T-helper 17 cell (primary cell): Measurements from ENCODE around the gene PFN1. TPM values are rescaled to one million over a fixed set of nuclear protein-coding genes. Genes with fewer than 3 reads are reported as not detected.
A peak's percentile ranks its signal among the peaks of the same experiment; 100 is the strongest.

Experiments
- ATAC-seq: fragments of 150-1000 bp; cut with Tn5 transposase; 2 replicates; pipeline ENCODE4 v1.10.0; 2021; ENCODE audit warnings: mild to moderate bottlenecking, moderate library complexity
- DNase-seq, 3 donors: peaks; one replicate each; pipeline versions ENCODE4 v3.0.0 to v3.0.0-alpha.2; 2020 to 2021
- H3K9me3 ChIP-seq: one replicate; pipeline ENCODE4 v1.7.0; 2013; ENCODE audit warnings: low read length, mild to moderate bottlenecking; ENCODE audit not compliant: control insufficient read depth, poor library complexity, severe bottlenecking
- H3K27ac Mint-ChIP-seq: one replicate; pipeline ENCODE4 v1.8.0; 2022; ENCODE audit warnings: mild to moderate bottlenecking, moderate library complexity, mixed read lengths
- H3K27me3 Mint-ChIP-seq: one replicate; pipeline ENCODE4 v1.8.0; 2022; ENCODE audit warnings: mixed read lengths
- H3K36me3 Mint-ChIP-seq: one replicate; pipeline ENCODE4 v1.8.0; 2022; ENCODE audit warnings: low read depth, mixed read lengths
- H3K4me1 Mint-ChIP-seq: one replicate; pipeline ENCODE4 v1.8.0; 2022; ENCODE audit warnings: mild to moderate bottlenecking, mixed read lengths
- H3K4me3 Mint-ChIP-seq: one replicate; pipeline ENCODE4 v1.8.0; 2022; ENCODE audit warnings: mild to moderate bottlenecking, moderate library complexity, mixed read lengths
- total RNA-seq, 4 donors: library from RNA in 2 of 4; stranded (reverse) in 2 of 4; gene quantifications; one replicate each; pipeline ENCODE4 v1.2.3 and lab custom pipeline; 2022 to 2026

PFN1 gene
- total RNA-seq, 2 donors from 2014 or later: 686 to 710 TPM

GRCh38 chr17:4898927-4899326, 49.4 kb downstream of the PFN1 start:
- no peaks in the 10 kb centered on the region for H3K27me3 Mint-ChIP-seq
- H3K9me3 ChIP-seq: no peaks in the 10 kb centered on the region
- H3K4me1 Mint-ChIP-seq: peaks cover 31% of the 10 kb centered on the region
- H3K27ac Mint-ChIP-seq: peak overlapping the region; percentile 92
- H3K36me3 Mint-ChIP-seq: no peaks in the 10 kb centered on the region
- ATAC-seq (peak; percentile 3), DNase-seq (no peak)
- peak overlapping the region; percentile 93 for H3K4me3 Mint-ChIP-seq

DNA sequence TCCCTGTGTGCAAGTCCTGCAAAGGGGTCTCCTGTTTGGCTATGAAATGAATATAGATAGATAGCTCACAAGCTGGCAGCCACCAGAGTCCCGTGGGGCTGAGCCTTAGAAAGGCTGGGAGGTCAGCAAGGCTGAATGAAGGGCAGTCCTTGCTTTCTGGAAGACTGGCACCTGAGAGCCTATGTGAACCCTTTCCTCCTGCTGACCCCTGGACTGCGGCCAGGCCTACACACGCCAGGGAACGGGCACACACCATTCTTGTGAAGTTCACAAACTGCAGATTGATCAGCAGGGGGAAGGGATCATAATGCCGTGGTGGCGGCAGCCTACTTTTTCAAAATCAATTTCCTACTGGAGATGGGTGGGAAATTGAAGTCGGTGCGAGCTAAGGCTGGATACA, 50.0 kb downstream of the PFN1 start:
- peak overlapping the region; percentile 79 for H3K4me3 Mint-ChIP-seq
- no peaks in the 10 kb centered on the region for H3K36me3 Mint-ChIP-seq
- peak overlapping the region; percentile 39 for H3K27ac Mint-ChIP-seq
- peaks cover 27% of the 10 kb centered on the region for H3K4me1 Mint-ChIP-seq
- DNase-seq (no peak), ATAC-seq (no peak)
- no peaks in the 10 kb centered on the region for H3K27me3 Mint-ChIP-seq
- no peaks in the 10 kb centered on the region for H3K9me3 ChIP-seq

- ATAC-seq (no peak), DNase-seq (no peak)
- Mint-ChIP-seq H3K27me3 (no peaks in the 10 kb centered on the region), H3K4me1 (peaks cover 21% of the 10 kb centered on the region), H3K27ac (peak overlapping the region; percentile 39), H3K36me3 (no peaks in the 10 kb centered on the region), H3K4me3 (peak overlapping the region; percentile 79)
- no peaks in the 10 kb centered on the region for H3K9me3 ChIP-seq
These were observed 50.5 kb downstream of the PFN1 start for GRCh38 chr17:4897785-4898184.

GRCh38 chr17:4897198-4897687, 51.1 kb downstream of the PFN1 start:
- H3K9me3 ChIP-seq: no peaks in the 10 kb centered on the region
- no peak overlapping the region for H3K27ac Mint-ChIP-seq
- no peak for ATAC-seq
- H3K4me1 Mint-ChIP-seq: peaks cover 16% of the 10 kb centered on the region
- no peaks in the 10 kb centered on the region for H3K36me3 Mint-ChIP-seq
- no peaks in the 10 kb centered on the region for H3K27me3 Mint-ChIP-seq
- DNase-seq: no peak
- H3K4me3 Mint-ChIP-seq: no peak overlapping the region

- peaks cover 16% of the 10 kb centered on the region for H3K4me1 Mint-ChIP-seq
- no peak for ATAC-seq
- H3K27me3 Mint-ChIP-seq: no peaks in the 10 kb centered on the region
- H3K36me3 Mint-ChIP-seq: no peaks in the 10 kb centered on the region
- H3K27ac Mint-ChIP-seq: no peak overlapping the region
- H3K4me3 Mint-ChIP-seq: no peak overlapping the region
- no peak for DNase-seq
- no peaks in the 10 kb centered on the region for H3K9me3 ChIP-seq
These were observed 51.8 kb downstream of the PFN1 start for GRCh38 chr17:4896332-4897197.

DNA sequence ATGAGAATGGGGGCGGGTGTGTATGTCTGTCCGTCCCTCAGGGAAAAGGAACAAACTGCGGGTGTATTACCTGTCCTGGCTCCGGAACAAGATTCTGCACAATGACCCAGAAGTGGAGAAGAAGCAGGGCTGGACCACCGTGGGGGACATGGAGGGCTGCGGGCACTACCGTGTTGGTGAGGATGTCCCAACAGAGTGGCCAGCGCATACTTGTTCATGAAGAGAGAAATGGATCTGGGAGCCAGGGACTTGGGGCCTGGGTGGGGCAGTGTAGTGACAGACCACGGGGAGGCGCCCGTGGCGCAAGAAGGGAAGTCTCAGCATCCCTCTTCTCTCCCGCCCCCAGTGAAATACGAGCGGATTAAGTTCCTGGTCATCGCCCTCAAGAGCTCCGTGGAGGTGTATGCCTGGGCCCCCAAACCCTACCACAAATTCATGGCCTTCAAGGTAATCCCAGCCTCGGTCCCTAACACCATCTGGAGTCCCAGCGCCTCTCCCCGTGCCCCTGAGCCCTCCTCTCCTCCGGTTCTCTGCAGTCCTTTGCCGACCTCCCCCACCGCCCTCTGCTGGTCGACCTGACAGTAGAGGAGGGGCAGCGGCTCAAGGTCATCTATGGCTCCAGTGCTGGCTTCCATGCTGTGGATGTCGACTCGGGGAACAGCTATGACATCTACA, 52.5 kb downstream of the PFN1 start:
- Mint-ChIP-seq H3K36me3 (no peaks in the 10 kb centered on the region), H3K27me3 (no peaks in the 10 kb centered on the region), H3K4me1 (peaks cover 12% of the 10 kb centered on the region), H3K27ac (no peak overlapping the region), H3K4me3 (no peak overlapping the region)
- no peaks in the 10 kb centered on the region for H3K9me3 ChIP-seq
- no peak for ATAC-seq
- no peak for DNase-seq

Other genes with a start within 250 kb of the PFN1 start
- 10 to 100 TPM; 38.0 to 44.9 TPM for gene PELP1, start 244.4 kb downstream of the PFN1 start, total RNA-seq
- 100 to 1,000 TPM; 220 to 255 TPM for gene ARRB2, start 237.9 kb downstream of the PFN1 start, total RNA-seq
- 1 to 10 TPM; 5.9 to 9.3 TPM for gene MED11, start 217.1 kb downstream of the PFN1 start, total RNA-seq
- gene ZMYND15, start 208.7 kb downstream of the PFN1 start, total RNA-seq: 1 to 10 TPM; 1.0 to 1.6 TPM
- gene CXCL16, start 208.6 kb downstream of the PFN1 start, total RNA-seq: 10 to 100 TPM; 10.3 to 15.3 TPM
- gene TM4SF5, start 176.6 kb downstream of the PFN1 start, total RNA-seq: not detected
- not detected for gene VMO1, start 162.2 kb downstream of the PFN1 start, total RNA-seq
- under 1 TPM in 1 of 2 donors, not detected in 1; 0.34 TPM for gene GLTPD2, start 159.6 kb downstream of the PFN1 start, total RNA-seq
- gene PSMB6, start 152.4 kb downstream of the PFN1 start, total RNA-seq: 10 to 100 TPM; 54.3 to 59.7 TPM
- 10 to 100 TPM; 30.6 to 32.8 TPM for gene PLD2, start 141.4 kb downstream of the PFN1 start, total RNA-seq
- gene MINK1, start 115.2 kb downstream of the PFN1 start, total RNA-seq: 100 to 1,000 TPM; 188 to 263 TPM
- gene C17orf107, start 49.0 kb downstream of the PFN1 start, total RNA-seq: 10 to 100 TPM; 10.7 to 12.8 TPM
- 1 to 10 TPM; 1.1 to 1.6 TPM for gene CHRNE, start 45.4 kb downstream of the PFN1 start, total RNA-seq
- 10 to 100 TPM in 1 of 2 donors, 1 to 10 TPM in 1; 1.6 to 22.9 TPM for gene GP1BA, start 16.3 kb downstream of the PFN1 start, total RNA-seq
- 10 to 100 TPM; 26.2 to 26.4 TPM for gene SLC25A11, start 8.5 kb downstream of the PFN1 start, total RNA-seq
- gene RNF167, start 8.3 kb downstream of the PFN1 start, total RNA-seq: 10 to 100 TPM; 95.5 to 99.0 TPM
- 10 to 100 TPM; 17.2 to 17.6 TPM for gene ENO3, start 2.6 kb upstream of the PFN1 start, total RNA-seq
- 10 to 100 TPM; 39.0 to 48.4 TPM for gene SPAG7, start 19.3 kb upstream of the PFN1 start, total RNA-seq
- gene CAMTA2, start 39.1 kb upstream of the PFN1 start, total RNA-seq: 10 to 100 TPM; 59.9 to 63.5 TPM
- gene INCA1, start 49.0 kb upstream of the PFN1 start, total RNA-seq: not detected
- 10 to 100 TPM; 15.4 to 19.3 TPM for gene KIF1C, start 49.4 kb upstream of the PFN1 start, total RNA-seq
- gene SLC52A1, start 86.9 kb upstream of the PFN1 start, total RNA-seq: under 1 TPM in 1 of 2 donors, not detected in 1; 0.12 TPM
- 1 to 10 TPM; 2.5 to 3.6 TPM for gene ZFP3, start 129.9 kb upstream of the PFN1 start, total RNA-seq
- gene ZNF232, start 163.3 kb upstream of the PFN1 start, total RNA-seq: 1 to 10 TPM; 3.4 to 4.1 TPM
- gene USP6, start 167.5 kb upstream of the PFN1 start, total RNA-seq: under 1 TPM; 0.05 to 0.13 TPM
- 1 to 10 TPM; 3.9 to 5.5 TPM for gene ZNF594, start 243.3 kb upstream of the PFN1 start, total RNA-seq